ENCODE data around the gene INS. TPM values are rescaled to one million over a fixed set of nuclear protein-coding genes. Genes with fewer than 3 reads are reported as not detected.

INS gene
- total and polyA plus RNA-seq, 2 of the 4 experiments (the other 2 are of a cell fraction), result not detected

GRCh38 chr11:2179516-2179915 lies 18.5 kb upstream of the INS start:
- dilution Hi-C loops (cut with HindIII; ENCODE audit: low sequenced_read_pairs, unreplicated experiment) (no loop called here), in situ Hi-C loops (cut with MboI; ENCODE audit: low sequenced_read_pairs) (loop anchor here (25.0 kb wide), 1 partner anchor 708 kb away; the partner anchor contains the start of gene CDKN1C), intact Hi-C loops (cut with micrococcal nuclease) (no loop called here)
- TF ChIP-seq MAZ (IDR thresholded peaks at IDR 0.05; ENCODE audit: borderline replicate concordance, low read depth, low read length) (no peak), MAFK (IDR thresholded peaks at IDR 0.05; ENCODE audit: low read depth, low read length) (no peak), CHD1 (IDR thresholded peaks at IDR 0.05; ENCODE audit: low read depth, low read length) (no peak), CTCF (conservative IDR thresholded peaks at IDR 0.05; ENCODE audit: low read depth, low read length) (no peak), POLR2A (IDR thresholded peaks at IDR 0.05; ENCODE audit: low read depth, low read length) (no peak), SMC3 (IDR thresholded peaks at IDR 0.05; ENCODE audit: low read depth, low read length) (no peak), FOS (IDR thresholded peaks at IDR 0.05; ENCODE audit: low read depth, low read length) (no peak), RFX5 (IDR thresholded peaks at IDR 0.05; ENCODE audit: low read depth, low read length) (no peak), MXI1 (IDR thresholded peaks at IDR 0.05; ENCODE audit: borderline replicate concordance, low read depth, low read length) (no peak), RCOR1 (IDR thresholded peaks at IDR 0.05; ENCODE audit: insufficient replicate concordance, low read length) (no peak), CEBPB (IDR thresholded peaks at IDR 0.05; ENCODE audit: low read depth, low read length) (no peak), RAD21 (IDR thresholded peaks at IDR 0.05; ENCODE audit: low read length) (no peak)
- TF ChIP-seq, protein P1, sequence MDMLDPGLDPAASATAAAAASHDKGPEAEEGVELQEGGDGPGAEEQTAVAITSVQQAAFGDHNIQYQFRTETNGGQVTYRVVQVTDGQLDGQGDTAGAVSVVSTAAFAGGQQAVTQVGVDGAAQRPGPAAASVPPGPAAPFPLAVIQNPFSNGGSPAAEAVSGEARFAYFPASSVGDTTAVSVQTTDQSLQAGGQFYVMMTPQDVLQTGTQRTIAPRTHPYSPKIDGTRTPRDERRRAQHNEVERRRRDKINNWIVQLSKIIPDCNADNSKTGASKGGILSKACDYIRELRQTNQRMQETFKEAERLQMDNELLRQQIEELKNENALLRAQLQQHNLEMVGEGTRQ (IDR thresholded peaks at IDR 0.05; ENCODE audit: low read depth, low read length), result no peak
- Histone ChIP-seq H3K27ac (ENCODE audit: insufficient read depth, low read length) (no peak overlapping the region), H2AFZ (replicated peaks; ENCODE audit: low read length, poor library complexity) (peak overlapping the region; percentile 32), H3K4me1 (ENCODE audit: control insufficient read depth, insufficient read depth, low read length) (no peaks in the 10 kb centered on the region), H2BK15ac (ENCODE audit: low read depth, low read length) (no peak overlapping the region), H3K27me3 (ENCODE audit: control insufficient read depth, insufficient read depth, low read length) (peaks cover 8% of the 10 kb centered on the region; the same call in 1 of the 2 replicates), H3K23ac (ENCODE audit: low read depth, low read length) (no peak overlapping the region), H3K9me3 (ENCODE audit: control insufficient read depth, insufficient read depth, low read length) (no peaks in the 10 kb centered on the region), H2BK20ac (ENCODE audit: low read depth, low read length) (no peak overlapping the region), H3K9ac (ENCODE audit: low read depth, low read length) (no peak overlapping the region), H4K8ac (ENCODE audit: low read depth in 2 of 2, low read length in 2 of 2) (no peak overlapping the region), H4K91ac (ENCODE audit: insufficient read depth, low read depth, low read length) (no peak overlapping the region), H3K4ac (ENCODE audit: low read depth, low read length) (no peak overlapping the region), H3K4me3 (ENCODE audit: insufficient read depth, low read depth, low read length) (no peak overlapping the region), H2BK5ac (ENCODE audit: low read depth, low read length, poor library complexity, severe bottlenecking) (no peak overlapping the region), H2BK120ac (ENCODE audit: low read depth, low read length) (no peak overlapping the region), H3K4me2 (ENCODE audit: low read depth, low read length) (no peak overlapping the region), H3K56ac (ENCODE audit: extremely low read depth, insufficient read depth, low read length) (no peak overlapping the region), H3K18ac (ENCODE audit: low read depth, low read length) (no peak overlapping the region), H2AK9ac (replicated peaks; ENCODE audit: low read depth, low read length, poor library complexity) (peak overlapping the region; percentile 37), H2AK5ac (ENCODE audit: low read depth, low read length) (no peak overlapping the region), H4K5ac (ENCODE audit: low read depth, low read length) (no peak overlapping the region), H3K14ac (replicated peaks; ENCODE audit: low read depth, low read length) (no peak overlapping the region), H3K36me3 (ENCODE audit: control insufficient read depth, insufficient read depth, low read length) (no peaks in the 10 kb centered on the region), H3K9me1 (ENCODE audit: insufficient read depth, low read length) (peaks cover 6% of the 10 kb centered on the region), H4K20me1 (ENCODE audit: insufficient read depth, low read length) (no peaks in the 10 kb centered on the region), H3K79me1 (ENCODE audit: low read depth in 1 of 2, low read length in 2 of 2) (no peaks in the 10 kb centered on the region)
- ATAC-seq (ENCODE audit: low read depth) (no peak), DNase-seq (no peak)
- ChIA-PET POLR2A (ENCODE audit: unreplicated experiment) (no interaction called here), CTCF (no interaction called here)
- no TSS peak for BruUV-seq (replicated peaks)
- WGBS, 2 experiments (ENCODE audit: extremely low coverage in 2 of 2, insufficient read length in 1 of 2), result 81% methylated on average over 4 of the region's 10 CpGs; no CpG with 5 or more reads in 1 of the 2 experiments

All from IMR-90 (cell line).